ENCODE results near the gene CALU.

- no peak for TF ChIP-seq CTCF (IDR thresholded peaks at IDR 0.05; ENCODE audit: borderline replicate concordance, extremely low read depth, low read length, poor library complexity, severe bottlenecking)
- TF ChIP-seq EZH2 (IDR thresholded peaks at IDR 0.05; ENCODE audit: borderline replicate concordance, low read depth, low read length, severe bottlenecking) = no peak
Measured at GRCh38 chr7:128778946-128779345, 39.8 kb downstream of the CALU start.
